WTC11 (cell line): ENCODE results near the gene BCAS2.

Experiments used
- ESRRA ChIP-seq: sonication (generic); formaldehyde crosslinking; IDR thresholded peaks from 2 replicates; pipeline ENCODE4 v1.8.1; 2022; ENCODE audit warnings: mild to moderate bottlenecking, missing genetic modification reagents, borderline replicate concordance
- FOXJ3 ChIP-seq: sonication (generic); formaldehyde crosslinking; IDR thresholded peaks from 2 replicates; pipeline ENCODE4 v1.9.0; 2021; ENCODE audit warnings: missing genetic modification reagents, mild to moderate bottlenecking, borderline replicate concordance
- NR2C2 ChIP-seq: sonication (generic); formaldehyde crosslinking; IDR thresholded peaks from 2 replicates; pipeline ENCODE4 v1.8.0; 2022; ENCODE audit warnings: mild to moderate bottlenecking, missing genetic modification reagents
- PRRX2 ChIP-seq: fragments of 250-450 bp; sonication (Bioruptor Pico); IDR thresholded peaks from 2 replicates; pipeline ENCODE4 v1.8.0; 2021; ENCODE audit warnings: mild to moderate bottlenecking
- RELA ChIP-seq: sonication (generic); formaldehyde crosslinking; IDR thresholded peaks from 2 replicates; pipeline ENCODE4 v1.8.1; 2022; ENCODE audit warnings: missing genetic modification reagents, mild to moderate bottlenecking, borderline replicate concordance
- ZNF396 ChIP-seq: fragments of 250-450 bp; sonication (Bioruptor Pico); IDR thresholded peaks from 2 replicates; pipeline ENCODE4 v1.8.0; 2021; ENCODE audit warnings: mild to moderate bottlenecking, moderate library complexity, borderline replicate concordance
- TF ChIP-seq, protein P1 (sequence below): sonication (generic); formaldehyde crosslinking; IDR thresholded peaks from 2 replicates; pipeline ENCODE4 v1.8.1; 2022; ENCODE audit warnings: mild to moderate bottlenecking, missing genetic modification reagents, moderate library complexity, borderline replicate concordance
- TF ChIP-seq, protein P2 (sequence below): fragments of 200-600 bp; IDR thresholded peaks from 2 replicates; pipeline ENCODE4 v1.8.0; 2022; ENCODE audit warnings: antibody characterized with exemption
- TF ChIP-seq, protein P3 (sequence below): sonication (generic); formaldehyde crosslinking; IDR thresholded peaks from 2 replicates; pipeline ENCODE4 v1.8.0; 2022; ENCODE audit warnings: mild to moderate bottlenecking, missing genetic modification reagents
- TF ChIP-seq, protein P4 (sequence below): sonication (generic); formaldehyde crosslinking; IDR thresholded peaks from 2 replicates; pipeline ENCODE4 v1.8.1; 2023; ENCODE audit warnings: mild to moderate bottlenecking, missing genetic modification reagents, borderline replicate concordance
- TF ChIP-seq, protein P5 (sequence below): fragments of 250-450 bp; sonication (Bioruptor Pico); IDR thresholded peaks from 2 replicates; pipeline ENCODE4 v2.1.2; 2022; ENCODE audit warnings: mild to moderate bottlenecking, moderate library complexity
- TF ChIP-seq, protein P6 (sequence below): sonication (generic); formaldehyde crosslinking; IDR thresholded peaks from 2 replicates; pipeline ENCODE4 v1.8.1; 2022; ENCODE audit warnings: missing genetic modification reagents, borderline replicate concordance
- TF ChIP-seq, protein P7 (sequence below): sonication (generic); formaldehyde crosslinking; conservative IDR thresholded peaks from 2 replicates; pipeline ENCODE4 v1.8.1; 2023; ENCODE audit warnings: mild to moderate bottlenecking, low read depth, missing genetic modification reagents, moderate library complexity

DNA sequence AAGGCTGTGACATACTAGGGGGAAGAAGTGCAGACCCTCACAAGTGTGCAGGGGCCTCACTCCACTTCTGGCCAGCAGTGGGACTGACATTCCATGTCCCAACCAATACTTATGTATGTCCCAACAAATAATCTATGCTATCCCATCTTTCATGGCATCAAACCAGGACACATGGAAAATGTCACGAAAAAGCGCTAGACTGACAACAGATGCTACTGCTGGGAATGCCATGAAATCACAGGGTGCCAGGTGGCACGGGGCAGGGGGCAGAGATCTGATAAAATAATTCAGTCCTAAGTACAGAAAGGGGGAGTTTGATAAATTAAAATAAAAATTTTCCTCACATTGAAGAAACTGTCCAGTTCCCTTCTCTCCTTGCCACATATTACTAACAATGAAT is 27.6 kb upstream of the BCAS2 start:
- TF ChIP-seq RELA, result no peak
- TF ChIP-seq, protein P1, sequence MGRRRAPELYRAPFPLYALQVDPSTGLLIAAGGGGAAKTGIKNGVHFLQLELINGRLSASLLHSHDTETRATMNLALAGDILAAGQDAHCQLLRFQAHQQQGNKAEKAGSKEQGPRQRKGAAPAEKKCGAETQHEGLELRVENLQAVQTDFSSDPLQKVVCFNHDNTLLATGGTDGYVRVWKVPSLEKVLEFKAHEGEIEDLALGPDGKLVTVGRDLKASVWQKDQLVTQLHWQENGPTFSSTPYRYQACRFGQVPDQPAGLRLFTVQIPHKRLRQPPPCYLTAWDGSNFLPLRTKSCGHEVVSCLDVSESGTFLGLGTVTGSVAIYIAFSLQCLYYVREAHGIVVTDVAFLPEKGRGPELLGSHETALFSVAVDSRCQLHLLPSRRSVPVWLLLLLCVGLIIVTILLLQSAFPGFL (CRISPR knock-in tag), result no peak
- TF ChIP-seq, protein P2, sequence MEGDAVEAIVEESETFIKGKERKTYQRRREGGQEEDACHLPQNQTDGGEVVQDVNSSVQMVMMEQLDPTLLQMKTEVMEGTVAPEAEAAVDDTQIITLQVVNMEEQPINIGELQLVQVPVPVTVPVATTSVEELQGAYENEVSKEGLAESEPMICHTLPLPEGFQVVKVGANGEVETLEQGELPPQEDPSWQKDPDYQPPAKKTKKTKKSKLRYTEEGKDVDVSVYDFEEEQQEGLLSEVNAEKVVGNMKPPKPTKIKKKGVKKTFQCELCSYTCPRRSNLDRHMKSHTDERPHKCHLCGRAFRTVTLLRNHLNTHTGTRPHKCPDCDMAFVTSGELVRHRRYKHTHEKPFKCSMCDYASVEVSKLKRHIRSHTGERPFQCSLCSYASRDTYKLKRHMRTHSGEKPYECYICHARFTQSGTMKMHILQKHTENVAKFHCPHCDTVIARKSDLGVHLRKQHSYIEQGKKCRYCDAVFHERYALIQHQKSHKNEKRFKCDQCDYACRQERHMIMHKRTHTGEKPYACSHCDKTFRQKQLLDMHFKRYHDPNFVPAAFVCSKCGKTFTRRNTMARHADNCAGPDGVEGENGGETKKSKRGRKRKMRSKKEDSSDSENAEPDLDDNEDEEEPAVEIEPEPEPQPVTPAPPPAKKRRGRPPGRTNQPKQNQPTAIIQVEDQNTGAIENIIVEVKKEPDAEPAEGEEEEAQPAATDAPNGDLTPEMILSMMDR, result no peak
- TF ChIP-seq, protein P3, sequence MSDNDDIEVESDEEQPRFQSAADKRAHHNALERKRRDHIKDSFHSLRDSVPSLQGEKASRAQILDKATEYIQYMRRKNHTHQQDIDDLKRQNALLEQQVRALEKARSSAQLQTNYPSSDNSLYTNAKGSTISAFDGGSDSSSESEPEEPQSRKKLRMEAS (CRISPR knock-in tag), result no peak
- TF ChIP-seq, protein P4, sequence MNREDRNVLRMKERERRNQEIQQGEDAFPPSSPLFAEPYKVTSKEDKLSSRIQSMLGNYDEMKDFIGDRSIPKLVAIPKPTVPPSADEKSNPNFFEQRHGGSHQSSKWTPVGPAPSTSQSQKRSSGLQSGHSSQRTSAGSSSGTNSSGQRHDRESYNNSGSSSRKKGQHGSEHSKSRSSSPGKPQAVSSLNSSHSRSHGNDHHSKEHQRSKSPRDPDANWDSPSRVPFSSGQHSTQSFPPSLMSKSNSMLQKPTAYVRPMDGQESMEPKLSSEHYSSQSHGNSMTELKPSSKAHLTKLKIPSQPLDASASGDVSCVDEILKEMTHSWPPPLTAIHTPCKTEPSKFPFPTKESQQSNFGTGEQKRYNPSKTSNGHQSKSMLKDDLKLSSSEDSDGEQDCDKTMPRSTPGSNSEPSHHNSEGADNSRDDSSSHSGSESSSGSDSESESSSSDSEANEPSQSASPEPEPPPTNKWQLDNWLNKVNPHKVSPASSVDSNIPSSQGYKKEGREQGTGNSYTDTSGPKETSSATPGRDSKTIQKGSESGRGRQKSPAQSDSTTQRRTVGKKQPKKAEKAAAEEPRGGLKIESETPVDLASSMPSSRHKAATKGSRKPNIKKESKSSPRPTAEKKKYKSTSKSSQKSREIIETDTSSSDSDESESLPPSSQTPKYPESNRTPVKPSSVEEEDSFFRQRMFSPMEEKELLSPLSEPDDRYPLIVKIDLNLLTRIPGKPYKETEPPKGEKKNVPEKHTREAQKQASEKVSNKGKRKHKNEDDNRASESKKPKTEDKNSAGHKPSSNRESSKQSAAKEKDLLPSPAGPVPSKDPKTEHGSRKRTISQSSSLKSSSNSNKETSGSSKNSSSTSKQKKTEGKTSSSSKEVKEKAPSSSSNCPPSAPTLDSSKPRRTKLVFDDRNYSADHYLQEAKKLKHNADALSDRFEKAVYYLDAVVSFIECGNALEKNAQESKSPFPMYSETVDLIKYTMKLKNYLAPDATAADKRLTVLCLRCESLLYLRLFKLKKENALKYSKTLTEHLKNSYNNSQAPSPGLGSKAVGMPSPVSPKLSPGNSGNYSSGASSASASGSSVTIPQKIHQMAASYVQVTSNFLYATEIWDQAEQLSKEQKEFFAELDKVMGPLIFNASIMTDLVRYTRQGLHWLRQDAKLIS, result no peak
- TF ChIP-seq FOXJ3 (CRISPR knock-in tag), result no peak
- TF ChIP-seq, protein P5, sequence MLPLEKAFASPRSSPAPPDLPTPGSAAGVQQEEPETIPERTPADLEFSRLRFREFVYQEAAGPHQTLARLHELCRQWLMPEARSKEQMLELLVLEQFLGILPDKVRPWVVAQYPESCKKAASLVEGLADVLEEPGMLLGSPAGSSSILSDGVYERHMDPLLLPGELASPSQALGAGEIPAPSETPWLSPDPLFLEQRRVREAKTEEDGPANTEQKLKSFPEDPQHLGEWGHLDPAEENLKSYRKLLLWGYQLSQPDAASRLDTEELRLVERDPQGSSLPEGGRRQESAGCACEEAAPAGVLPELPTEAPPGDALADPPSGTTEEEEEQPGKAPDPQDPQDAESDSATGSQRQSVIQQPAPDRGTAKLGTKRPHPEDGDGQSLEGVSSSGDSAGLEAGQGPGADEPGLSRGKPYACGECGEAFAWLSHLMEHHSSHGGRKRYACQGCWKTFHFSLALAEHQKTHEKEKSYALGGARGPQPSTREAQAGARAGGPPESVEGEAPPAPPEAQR (CRISPR knock-in tag), result no peak
- no peak for TF ChIP-seq PRRX2
- TF ChIP-seq ZNF396 (CRISPR knock-in tag), result no peak
- no peak for TF ChIP-seq ESRRA (CRISPR knock-in tag)
- TF ChIP-seq, protein P6, sequence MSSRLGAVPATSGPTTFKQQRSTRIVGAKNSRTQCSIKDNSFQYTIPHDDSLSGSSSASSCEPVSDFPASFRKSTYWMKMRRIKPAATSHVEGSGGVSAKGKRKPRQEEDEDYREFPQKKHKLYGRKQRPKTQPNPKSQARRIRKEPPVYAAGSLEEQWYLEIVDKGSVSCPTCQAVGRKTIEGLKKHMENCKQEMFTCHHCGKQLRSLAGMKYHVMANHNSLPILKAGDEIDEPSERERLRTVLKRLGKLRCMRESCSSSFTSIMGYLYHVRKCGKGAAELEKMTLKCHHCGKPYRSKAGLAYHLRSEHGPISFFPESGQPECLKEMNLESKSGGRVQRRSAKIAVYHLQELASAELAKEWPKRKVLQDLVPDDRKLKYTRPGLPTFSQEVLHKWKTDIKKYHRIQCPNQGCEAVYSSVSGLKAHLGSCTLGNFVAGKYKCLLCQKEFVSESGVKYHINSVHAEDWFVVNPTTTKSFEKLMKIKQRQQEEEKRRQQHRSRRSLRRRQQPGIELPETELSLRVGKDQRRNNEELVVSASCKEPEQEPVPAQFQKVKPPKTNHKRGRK, result no peak
- no peak for TF ChIP-seq NR2C2 (CRISPR knock-in tag)
- TF ChIP-seq, protein P7, sequence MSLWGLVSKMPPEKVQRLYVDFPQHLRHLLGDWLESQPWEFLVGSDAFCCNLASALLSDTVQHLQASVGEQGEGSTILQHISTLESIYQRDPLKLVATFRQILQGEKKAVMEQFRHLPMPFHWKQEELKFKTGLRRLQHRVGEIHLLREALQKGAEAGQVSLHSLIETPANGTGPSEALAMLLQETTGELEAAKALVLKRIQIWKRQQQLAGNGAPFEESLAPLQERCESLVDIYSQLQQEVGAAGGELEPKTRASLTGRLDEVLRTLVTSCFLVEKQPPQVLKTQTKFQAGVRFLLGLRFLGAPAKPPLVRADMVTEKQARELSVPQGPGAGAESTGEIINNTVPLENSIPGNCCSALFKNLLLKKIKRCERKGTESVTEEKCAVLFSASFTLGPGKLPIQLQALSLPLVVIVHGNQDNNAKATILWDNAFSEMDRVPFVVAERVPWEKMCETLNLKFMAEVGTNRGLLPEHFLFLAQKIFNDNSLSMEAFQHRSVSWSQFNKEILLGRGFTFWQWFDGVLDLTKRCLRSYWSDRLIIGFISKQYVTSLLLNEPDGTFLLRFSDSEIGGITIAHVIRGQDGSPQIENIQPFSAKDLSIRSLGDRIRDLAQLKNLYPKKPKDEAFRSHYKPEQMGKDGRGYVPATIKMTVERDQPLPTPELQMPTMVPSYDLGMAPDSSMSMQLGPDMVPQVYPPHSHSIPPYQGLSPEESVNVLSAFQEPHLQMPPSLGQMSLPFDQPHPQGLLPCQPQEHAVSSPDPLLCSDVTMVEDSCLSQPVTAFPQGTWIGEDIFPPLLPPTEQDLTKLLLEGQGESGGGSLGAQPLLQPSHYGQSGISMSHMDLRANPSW (CRISPR knock-in tag), result no peak
